ENCODE measurements around the gene TOP3B.

TOP3B gene

GRCh38 chr22:21961886-21962654 lies 20.5 kb downstream of the TOP3B start:
- DNase-seq: no peak

DNA sequence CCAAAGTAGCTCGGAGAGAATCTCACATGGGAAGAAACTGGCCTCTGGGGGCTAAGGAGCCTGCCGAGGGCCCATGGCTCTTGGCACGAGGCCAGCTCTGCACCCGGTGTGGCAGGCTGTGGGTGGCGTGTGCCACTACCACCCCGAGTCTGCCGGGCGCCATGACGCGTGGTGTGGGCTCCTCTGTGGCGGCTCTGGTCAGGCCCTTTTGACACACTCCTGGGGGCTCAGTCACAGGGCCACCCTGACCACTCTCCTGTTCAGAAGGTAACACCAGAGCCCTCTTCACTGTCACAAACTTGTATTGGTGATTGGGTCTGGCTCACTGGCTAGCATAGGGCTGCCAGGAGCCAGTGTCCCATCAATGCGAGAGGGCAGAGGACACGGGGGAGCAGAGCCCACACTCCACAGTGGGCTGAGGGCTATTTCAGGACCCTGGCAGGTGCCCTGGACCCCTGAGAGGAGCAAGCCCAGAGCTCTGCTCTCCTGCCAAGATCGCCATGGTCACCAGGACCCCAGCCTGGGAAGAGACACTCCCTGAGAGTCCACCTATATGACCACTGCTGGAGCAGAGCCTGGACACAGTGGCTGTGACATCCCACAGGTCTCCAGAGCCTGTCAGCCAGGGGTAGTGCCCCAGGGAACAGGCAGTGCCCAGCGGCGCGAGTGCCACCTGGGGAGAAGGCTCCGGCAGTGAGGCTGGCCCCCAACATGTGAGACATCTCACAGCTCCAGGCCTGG lies 21.3 kb downstream of the TOP3B start:
- no peak for DNase-seq

DNA sequence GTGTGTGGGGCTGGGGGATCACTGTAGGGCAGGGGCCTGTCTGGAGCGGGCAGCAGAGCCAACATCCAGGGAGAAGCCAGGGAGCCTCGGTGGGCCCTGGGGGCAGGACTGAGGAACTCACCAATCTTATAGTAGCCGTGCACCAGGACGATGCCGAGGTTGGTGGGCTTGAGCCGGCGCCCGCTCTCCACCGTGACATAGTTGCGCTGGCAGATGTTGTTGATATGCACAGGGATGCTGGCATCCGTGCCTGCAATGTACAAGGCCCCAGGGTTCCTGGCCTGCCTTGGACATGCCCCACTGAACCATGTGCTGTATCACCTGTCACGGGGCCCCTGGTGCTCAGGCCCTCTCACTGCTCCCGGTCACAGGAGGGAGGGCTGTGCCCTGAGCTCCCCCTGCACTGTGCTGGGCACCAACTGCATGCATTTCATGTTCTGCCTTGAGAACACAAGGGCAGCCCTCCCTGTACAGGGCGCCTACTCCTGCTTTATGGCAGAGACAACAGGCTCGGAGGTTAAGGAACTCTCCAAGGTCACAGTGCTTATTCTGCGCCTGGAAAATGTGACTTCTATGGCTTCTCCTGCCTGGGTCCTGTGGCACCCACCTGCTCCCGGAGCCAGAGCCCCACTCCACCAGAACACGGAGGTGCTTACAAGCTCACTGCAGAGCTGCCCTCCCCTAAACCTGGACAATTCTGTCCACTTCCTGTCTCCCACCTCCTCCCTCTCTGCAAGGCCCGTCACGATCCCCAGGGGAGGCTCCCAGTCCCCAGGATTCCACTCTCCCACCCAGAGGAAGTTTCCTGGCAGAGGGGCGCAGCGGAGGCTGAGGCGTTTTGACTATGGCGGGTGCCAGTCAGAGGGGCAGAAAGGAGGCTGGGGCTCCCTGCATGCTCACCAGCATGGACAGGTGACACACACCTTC lies 22.1 kb downstream of the TOP3B start:
- DNase-seq: no peak

GRCh38 chr22:21959274-21960074 lies 23.1 kb downstream of the TOP3B start:
- no peak for DNase-seq

DNA sequence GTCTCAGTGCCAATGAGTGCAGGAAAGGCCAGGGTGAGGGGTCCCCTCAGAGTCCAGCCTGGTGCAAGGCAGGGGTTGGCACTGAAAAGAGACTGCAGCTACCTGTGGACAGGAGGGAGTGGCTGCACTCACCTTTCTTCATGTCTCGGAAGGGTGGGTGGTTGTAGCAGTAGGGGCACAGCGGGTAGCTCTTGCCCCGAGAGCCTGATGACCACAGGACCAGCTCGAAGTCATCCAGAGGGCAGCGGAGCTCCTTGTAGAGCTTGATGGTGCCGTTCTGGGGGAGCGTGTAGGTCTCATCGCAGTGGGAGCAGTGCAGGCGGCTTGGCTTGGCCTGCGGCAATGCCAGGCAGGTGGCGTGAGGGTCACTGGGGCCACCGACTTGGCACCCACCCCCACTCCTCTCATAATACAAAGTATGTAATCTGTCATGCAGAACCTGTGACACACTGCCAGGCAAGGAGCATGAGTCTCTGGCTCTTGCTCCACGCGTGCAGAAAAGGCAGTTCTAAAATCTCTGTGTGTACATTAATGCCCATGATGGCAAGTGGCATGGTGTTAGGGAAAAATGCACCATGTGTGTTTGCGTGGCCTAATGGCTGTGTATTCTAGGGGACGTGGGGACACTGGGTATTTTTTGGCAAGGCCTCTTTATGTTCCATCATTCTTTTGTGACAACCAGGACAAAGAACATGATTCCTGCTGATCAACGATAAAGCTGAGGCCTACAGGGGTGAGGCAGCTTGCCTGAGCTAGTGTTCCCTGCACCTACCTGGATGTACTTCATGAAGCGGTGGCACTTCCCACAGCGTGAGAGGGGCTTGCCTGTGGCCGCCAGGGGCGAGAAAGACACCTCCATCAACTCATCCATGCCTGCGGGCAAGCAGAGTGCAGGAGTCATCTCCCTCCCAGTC lies 24.0 kb downstream of the TOP3B start:
- DNase-seq: no peak

GRCh38 chr22:21952586-21953571 lies 29.7 kb downstream of the TOP3B start, which contains the start of gene PPM1F:
Gene PPM1F, minus strand, starts transcription at chr22:21952848. Its CDS starts 6,800 bp downstream, at chr22:21946048.
- peak; percentile 97 for DNase-seq

DNA sequence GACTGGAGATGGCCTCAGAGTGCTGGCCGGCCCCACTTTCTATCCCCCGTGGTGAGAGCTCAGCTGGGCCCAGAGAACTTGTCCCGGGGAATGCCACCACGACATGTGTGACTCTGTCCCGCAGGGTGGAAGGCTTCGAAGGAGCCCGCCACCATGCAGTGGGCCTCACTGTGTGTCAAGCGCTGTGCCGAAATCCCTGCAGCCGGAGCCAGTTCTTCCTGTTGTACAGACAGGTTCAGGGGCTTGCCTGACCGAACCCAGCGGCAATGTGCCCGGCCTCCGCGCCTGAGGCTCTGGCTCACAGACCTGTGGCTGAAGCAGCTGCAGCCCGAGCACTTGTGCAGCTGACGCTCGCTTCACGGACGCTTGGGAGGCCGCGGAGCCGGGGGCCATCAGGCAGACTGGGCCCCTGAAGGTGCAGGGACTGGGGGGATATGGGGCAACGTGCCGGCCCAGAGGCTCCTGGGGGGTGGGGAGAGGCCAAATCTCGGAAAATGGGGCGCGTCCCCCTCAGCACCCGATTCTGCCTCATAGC lies 30.6 kb downstream of the TOP3B start:
- DNase-seq: peak; percentile 48

DNA sequence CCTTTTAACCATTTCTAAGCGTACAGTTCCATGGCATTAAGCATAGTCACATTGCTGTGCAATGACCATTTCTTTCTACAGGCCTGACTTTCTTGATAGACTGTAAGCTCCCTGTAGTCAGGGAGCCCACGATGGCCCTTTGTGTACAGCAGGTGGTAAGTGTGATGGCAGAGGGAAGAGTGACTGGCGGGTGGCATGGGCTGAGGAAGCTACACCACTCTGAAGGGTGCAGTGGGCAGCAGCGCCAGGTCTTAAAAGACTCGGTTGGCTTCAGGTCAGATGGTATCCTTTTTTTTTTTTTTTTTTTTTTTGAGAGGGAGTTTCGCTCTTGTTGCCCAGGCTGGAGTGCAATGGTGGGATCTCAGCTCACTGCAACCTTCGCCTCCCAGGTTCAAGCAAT lies 31.5 kb downstream of the TOP3B start:
- no peak for DNase-seq

DNA sequence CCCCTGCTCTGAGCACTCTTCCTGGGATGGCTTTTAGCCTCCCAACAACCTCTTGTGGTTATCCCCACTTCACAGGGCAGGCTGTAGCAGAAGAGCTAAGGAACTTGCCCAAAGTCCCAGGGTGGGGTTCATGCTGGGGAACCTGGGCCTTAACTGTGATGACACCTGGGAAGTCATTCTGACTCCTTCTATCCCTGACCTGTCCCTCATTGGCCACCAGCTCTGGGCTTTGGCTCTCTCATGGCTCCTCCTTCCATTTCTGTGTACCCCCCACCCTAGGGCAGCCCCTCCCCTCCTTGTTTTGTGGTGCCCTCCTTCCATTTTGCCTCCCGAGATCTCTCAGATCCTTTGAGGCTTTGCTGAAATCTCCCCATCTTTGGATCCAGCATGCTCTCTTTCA lies 32.6 kb downstream of the TOP3B start:
- no peak for DNase-seq

DNA sequence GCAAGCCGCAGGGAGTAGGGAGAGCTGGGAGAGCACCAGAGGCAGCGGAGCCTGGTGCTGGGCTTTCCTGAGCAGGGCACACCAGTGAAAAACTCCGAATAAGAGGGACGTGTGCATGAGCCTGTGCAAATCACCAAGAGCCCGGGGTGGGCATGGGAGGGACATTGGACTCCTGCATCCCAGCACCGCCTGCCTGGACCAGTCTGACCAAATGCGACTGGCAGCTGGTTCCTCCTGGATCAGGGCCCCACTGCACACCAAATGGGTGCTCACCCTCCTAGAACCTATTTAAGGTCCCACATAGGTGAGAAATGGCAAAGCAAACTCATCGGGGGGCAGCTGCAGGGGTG lies 33.0 kb downstream of the TOP3B start:
- no peak for DNase-seq

DNA sequence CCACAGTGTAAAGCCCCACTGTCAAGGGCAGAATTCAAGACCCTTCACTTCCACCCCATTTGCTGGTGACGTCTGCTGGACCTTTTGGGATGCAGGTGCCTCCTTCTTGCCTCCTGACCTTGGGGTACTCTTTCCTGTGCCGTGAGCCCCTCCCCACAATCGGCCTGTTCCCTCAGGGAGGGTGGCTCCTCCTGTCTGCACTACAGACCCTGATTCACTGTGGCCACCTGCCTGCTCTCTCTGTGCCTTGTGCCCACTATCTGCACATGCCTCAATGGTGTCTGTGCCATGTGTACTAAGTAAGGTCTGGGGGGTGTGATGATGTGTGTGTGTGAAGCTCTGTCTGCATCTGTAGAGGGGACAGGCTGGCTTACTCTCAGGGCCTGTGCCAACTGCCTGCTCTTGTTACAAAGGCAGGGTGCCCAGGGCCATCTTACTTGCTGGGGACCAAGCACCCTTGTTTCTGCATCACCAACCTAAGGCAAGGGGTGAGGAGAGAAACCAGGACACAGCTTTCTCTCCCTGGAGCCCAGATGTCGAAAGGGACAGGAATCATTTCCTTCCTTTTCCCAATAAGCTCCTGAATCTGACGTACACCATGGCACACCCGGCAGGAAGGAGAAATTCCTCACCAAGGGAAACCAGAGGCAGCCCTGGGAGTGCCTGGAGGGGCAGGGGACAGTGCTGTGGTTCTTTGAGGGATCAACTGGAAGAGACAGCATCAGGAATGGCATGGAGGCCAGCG lies 33.6 kb downstream of the TOP3B start:
- DNase-seq: no peak

DNA sequence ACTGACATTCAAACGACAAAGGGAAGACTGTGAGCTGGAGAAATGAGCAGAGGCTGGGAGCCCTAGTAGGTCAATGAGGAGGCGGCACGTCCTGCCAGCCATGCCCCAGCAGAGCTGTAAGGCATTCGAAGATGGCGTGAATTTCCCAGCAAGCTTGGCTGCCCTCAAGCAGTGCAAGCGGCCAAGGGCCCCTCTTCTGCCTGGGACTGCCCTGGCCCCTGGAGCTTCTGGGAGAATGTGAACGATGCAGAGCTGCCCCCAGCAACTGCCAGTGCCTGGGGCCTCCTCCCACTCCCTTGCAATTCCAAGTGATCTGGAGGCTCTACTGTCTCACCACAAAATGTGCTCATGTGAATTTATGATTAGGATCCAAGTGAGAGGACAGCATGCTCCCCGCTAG lies 34.2 kb downstream of the TOP3B start:
- DNase-seq: peak; percentile 44

GRCh38 chr22:21947040-21948014 lies 35.3 kb downstream of the TOP3B start:
- peak; percentile 93 for DNase-seq

DNA sequence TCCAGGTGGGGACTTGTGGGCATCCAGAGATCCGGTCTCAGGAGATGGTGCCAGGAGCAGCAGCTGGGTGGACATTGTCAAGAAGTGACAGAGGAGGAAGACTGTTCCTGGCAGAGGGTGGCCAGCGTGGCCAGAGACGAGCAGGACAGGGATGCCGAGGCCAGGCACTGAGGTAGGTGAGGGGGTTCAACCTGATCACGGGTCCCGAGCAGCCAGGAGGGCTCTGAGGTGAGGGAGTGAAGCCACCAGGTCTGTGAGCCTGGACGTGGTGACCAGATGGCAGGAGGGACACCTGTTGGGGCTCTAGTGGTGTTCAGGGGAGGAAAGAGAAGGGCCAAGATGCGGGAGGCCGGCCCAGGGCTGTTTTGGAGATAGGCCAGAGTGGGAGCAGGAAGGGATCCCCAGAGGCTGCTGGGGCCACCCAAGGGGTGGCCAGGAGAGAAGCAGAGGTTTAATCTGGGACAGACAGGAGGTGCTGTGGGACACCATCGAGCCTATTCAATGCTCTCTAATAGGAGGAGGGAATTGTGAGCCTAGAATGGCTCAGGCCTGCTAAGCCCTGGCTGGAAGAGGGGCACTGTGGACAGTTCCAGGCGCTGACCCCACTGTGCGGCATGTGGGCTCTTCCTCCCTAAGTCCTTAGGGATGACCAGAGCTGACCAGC lies 36.2 kb downstream of the TOP3B start:
- no peak for DNase-seq

- no peak for DNase-seq
Measured at GRCh38 chr22:21945453-21946261, 36.9 kb downstream of the TOP3B start.

GRCh38 chr22:21944871-21945270 lies 37.7 kb downstream of the TOP3B start:
- no peak for DNase-seq

Measured in OCI-M1 (cell line).